Fibroblast of villous mesenchyme (primary cell): Measurements from ENCODE around the gene NDUFV3. TPM values are rescaled to one million over a fixed set of nuclear protein-coding genes. Genes with fewer than 3 reads are reported as not detected.

ENCODE experiments used
- small RNA-seq: library from RNA; depleted of rRNA; stranded (forward); fragments of <200 nt; gene quantifications from one replicate; pipeline ENCODE3, GENCODE V24; 2012
- total RNA-seq: library from RNA; depleted of rRNA; stranded (reverse); fragments of >200 nt; gene quantifications from 2 replicates; pipeline ENCODE4 v1.2.3, GENCODE V29; 2012

The NDUFV3 gene
- total RNA-seq, 1 donor, result 44.0 TPM

Small RNAs within 50 kb of the gene (small RNA-seq; reads per million reads assigned to genes)
- not detected for gene MIR5692B

Other genes with a start within 250 kb of the NDUFV3 start
- gene PDE9A, start 239.7 kb upstream of the NDUFV3 start, total RNA-seq, result 3.9 and 9.5 TPM in 2 replicates
- 14.2 and 15.1 TPM in 2 replicates for gene WDR4, start 13.8 kb upstream of the NDUFV3 start, total RNA-seq
- gene ERVH48-1, start 32.3 kb downstream of the NDUFV3 start, total RNA-seq, result under 0.01 TPM in 1 of 2 replicates, not detected in the other
- gene PKNOX1, start 81.3 kb downstream of the NDUFV3 start, total RNA-seq, result 12.2 and 16.8 TPM in 2 replicates
- gene CBS, start 182.5 kb downstream of the NDUFV3 start, total RNA-seq, result 44.5 and 92.4 TPM in 2 replicates
- gene U2AF1, start 214.3 kb downstream of the NDUFV3 start, total RNA-seq, result 22.5 and 32.4 TPM in 2 replicates